B cell (primary cell): Measurements from ENCODE around the gene EPB41L2.

ENCODE experiments used
- EZH2 ChIP-seq: IDR thresholded peaks from 2 replicates; pipeline ENCODE4 v1.6.1; 2012; ENCODE audit warnings: borderline replicate concordance, low read depth, mild to moderate bottlenecking, moderate library complexity, low read length; ENCODE audit not compliant: insufficient read depth, poor library complexity, severe bottlenecking
- TF ChIP-seq, protein P1 (sequence below): fragments of 200-600 bp; IDR thresholded peaks from one replicate; pipeline ENCODE4 v1.8.0; 2022; ENCODE audit warnings: antibody characterized with exemption, mild to moderate bottlenecking

DNA sequence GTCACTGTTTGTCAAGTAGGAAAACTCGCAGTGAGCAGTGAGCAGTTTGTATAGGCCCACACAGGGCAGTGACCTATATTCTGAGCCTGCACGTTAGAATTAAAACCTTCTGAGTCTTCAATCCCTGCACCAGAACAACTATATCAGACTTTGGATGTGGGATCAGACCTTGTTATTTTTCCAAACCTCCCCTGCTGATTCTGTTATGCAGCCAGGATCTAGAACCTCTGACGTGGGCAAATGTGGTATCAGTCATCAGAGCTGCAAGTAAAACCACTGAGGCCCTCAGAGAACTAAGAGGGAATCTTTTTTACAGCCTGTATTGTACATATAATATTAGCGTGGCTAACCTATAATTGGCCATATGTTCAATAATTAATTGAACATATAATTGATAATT lies 40.3 kb upstream of the EPB41L2 start:
- TF ChIP-seq, protein P1, sequence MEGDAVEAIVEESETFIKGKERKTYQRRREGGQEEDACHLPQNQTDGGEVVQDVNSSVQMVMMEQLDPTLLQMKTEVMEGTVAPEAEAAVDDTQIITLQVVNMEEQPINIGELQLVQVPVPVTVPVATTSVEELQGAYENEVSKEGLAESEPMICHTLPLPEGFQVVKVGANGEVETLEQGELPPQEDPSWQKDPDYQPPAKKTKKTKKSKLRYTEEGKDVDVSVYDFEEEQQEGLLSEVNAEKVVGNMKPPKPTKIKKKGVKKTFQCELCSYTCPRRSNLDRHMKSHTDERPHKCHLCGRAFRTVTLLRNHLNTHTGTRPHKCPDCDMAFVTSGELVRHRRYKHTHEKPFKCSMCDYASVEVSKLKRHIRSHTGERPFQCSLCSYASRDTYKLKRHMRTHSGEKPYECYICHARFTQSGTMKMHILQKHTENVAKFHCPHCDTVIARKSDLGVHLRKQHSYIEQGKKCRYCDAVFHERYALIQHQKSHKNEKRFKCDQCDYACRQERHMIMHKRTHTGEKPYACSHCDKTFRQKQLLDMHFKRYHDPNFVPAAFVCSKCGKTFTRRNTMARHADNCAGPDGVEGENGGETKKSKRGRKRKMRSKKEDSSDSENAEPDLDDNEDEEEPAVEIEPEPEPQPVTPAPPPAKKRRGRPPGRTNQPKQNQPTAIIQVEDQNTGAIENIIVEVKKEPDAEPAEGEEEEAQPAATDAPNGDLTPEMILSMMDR = no peak
- no peak for TF ChIP-seq EZH2
